ENCODE data around the gene PTPRN.
"Not testable (repeated sequence)": the region's sequence is repeated elsewhere in the genome, so short reads cannot be mapped to it uniquely, and the experiment has no call there.

PTPRN gene

DNA sequence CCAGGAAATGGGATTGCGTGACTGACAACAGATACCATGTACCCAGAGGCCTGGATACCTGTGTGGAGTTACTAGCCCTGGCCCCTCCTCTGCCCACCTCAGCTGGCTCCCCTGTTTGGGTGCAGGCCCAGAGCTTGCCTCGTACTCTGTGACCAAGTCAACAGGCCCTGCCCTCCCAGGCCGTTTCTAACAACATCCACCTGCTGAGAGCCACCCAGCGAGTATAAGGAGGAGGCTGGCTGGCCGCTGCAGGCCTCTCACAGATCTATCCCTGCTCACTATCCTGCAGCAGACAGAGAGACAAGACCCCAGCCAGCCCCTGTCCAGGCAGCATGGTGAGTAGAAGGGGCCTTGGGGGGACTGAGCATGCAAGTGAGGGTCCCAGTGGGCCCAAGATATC, 43.0 kb downstream of the PTPRN start:
- H3K4me3 ChIP-seq (ENCODE audit: low read length): no peak overlapping the region
- no peaks in the 10 kb centered on the region for H4K20me1 ChIP-seq (ENCODE audit: control insufficient read depth, insufficient read depth, low read depth, low read length)
- H3K9me2 ChIP-seq (replicated peaks; ENCODE audit: control insufficient read depth, low read length): no peaks in the 10 kb centered on the region
- no peaks in the 10 kb centered on the region for H3K36me3 ChIP-seq (ENCODE audit: control insufficient read depth, low read length)
- peaks cover 5% of the 10 kb centered on the region for H3K4me1 ChIP-seq (ENCODE audit: control insufficient read depth, low read length)
- H3K4me2 ChIP-seq (ENCODE audit: low read length): no peak overlapping the region
- H3F3A ChIP-seq (ENCODE audit: control insufficient read depth, insufficient read depth): no peaks in the 10 kb centered on the region
- no peak for TF ChIP-seq EZH2phosphoT487 (IDR thresholded peaks at IDR 0.05; ENCODE audit: borderline replicate concordance, low read length)
- TF ChIP-seq, protein P1, sequence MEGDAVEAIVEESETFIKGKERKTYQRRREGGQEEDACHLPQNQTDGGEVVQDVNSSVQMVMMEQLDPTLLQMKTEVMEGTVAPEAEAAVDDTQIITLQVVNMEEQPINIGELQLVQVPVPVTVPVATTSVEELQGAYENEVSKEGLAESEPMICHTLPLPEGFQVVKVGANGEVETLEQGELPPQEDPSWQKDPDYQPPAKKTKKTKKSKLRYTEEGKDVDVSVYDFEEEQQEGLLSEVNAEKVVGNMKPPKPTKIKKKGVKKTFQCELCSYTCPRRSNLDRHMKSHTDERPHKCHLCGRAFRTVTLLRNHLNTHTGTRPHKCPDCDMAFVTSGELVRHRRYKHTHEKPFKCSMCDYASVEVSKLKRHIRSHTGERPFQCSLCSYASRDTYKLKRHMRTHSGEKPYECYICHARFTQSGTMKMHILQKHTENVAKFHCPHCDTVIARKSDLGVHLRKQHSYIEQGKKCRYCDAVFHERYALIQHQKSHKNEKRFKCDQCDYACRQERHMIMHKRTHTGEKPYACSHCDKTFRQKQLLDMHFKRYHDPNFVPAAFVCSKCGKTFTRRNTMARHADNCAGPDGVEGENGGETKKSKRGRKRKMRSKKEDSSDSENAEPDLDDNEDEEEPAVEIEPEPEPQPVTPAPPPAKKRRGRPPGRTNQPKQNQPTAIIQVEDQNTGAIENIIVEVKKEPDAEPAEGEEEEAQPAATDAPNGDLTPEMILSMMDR (IDR thresholded peaks at IDR 0.05; ENCODE audit: low read depth, low read length, poor library complexity, severe bottlenecking): no peak
- H3K27ac ChIP-seq (ENCODE audit: low read depth, low read length): no peak overlapping the region
- H3K79me2 ChIP-seq (ENCODE audit: control insufficient read depth, low read length): no peaks in the 10 kb centered on the region
- 0 out of 2 replicates have a peak, but pooled peaks cover 3% of the 10 kb centered on the region for H3K27me3 ChIP-seq (ENCODE audit: control insufficient read depth, low read length)
- no peaks in the 10 kb centered on the region for H3K9me3 ChIP-seq (ENCODE audit: control insufficient read depth, insufficient read depth, low read length)

DNA sequence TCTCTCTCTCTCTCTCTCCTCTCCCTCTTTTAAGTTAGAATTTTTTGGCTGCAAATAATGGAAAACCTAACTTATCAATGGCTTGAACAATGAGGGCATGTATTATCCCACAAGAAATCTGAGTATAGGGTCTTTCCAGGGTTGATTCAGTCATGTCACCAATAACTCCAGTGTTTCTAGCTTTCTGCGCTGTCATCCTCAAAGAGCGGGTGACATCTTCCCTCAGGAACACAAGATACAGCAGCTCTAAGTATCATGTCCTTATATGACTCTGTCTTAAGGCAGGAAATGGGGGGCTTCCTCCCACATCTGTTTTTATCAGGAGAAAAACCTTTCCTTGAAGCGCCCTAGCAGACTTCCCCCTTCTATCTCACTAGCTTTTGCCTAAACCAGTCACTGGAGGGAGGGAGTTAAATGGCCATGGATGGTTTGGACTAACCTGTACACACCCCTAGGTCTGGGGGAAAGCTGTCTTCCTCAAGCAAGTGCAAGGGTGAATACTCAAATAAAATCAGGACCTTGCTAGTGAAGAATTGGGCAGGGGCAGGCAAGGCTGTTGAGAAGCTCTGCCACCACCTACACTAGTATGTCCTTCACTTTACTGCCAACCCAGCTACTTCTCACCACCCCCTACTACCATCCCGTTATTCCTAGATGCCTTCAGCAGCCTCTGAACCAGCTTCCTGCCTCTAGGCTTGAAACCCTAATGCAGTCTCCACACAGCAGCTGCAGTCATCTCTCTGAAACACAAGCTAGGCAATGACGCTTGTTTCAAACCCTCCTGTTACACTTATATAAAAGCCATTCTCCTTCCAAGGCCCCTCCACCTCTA, 48.0 kb downstream of the PTPRN start:
- Histone ChIP-seq H3F3A (ENCODE audit: control insufficient read depth, insufficient read depth) (0 out of 2 replicates have a peak, but pooled peaks cover under 1% of the 10 kb centered on the region), H3K27me3 (ENCODE audit: control insufficient read depth, low read length) (no peaks in the 10 kb centered on the region; the same call in 1 of the 2 replicates), H3K4me1 (ENCODE audit: control insufficient read depth, low read length) (peaks cover 8% of the 10 kb centered on the region), H3K4me3 (ENCODE audit: low read length) (no peak overlapping the region), H4K20me1 (ENCODE audit: control insufficient read depth, insufficient read depth, low read depth, low read length) (no peaks in the 10 kb centered on the region), H3K36me3 (ENCODE audit: control insufficient read depth, low read length) (no peaks in the 10 kb centered on the region), H3K79me2 (ENCODE audit: control insufficient read depth, low read length) (no peaks in the 10 kb centered on the region), H3K27ac (ENCODE audit: low read depth, low read length) (no peak overlapping the region), H3K9me3 (ENCODE audit: control insufficient read depth, insufficient read depth, low read length) (no peaks in the 10 kb centered on the region), H3K9me2 (replicated peaks; ENCODE audit: control insufficient read depth, low read length) (no peaks in the 10 kb centered on the region), H3K4me2 (ENCODE audit: low read length) (no peak overlapping the region)
- TF ChIP-seq EZH2phosphoT487 (IDR thresholded peaks at IDR 0.05; ENCODE audit: borderline replicate concordance, low read length): no peak
- TF ChIP-seq, protein P1 (IDR thresholded peaks at IDR 0.05; ENCODE audit: low read depth, low read length, poor library complexity, severe bottlenecking): no peak

DNA sequence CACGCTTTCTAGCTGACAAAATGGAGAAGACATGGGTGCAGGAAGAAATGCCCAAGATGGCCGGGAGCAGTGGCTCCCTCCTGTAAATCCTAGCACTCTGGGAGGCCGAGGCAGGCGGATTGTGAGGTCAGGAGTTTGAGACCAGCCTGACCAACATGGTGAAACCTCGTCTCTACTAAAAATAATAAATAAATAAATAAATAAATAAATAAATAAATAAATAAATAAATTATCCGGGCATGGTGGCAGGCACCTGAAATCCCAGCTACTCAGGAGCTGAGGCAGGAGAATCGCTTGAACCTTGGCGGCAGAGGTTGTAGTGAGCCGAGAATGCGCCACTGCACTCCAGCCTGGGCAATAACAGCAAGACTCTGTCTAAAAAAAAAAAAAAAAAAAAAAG, 50.3 kb downstream of the PTPRN start:
- H3K4me3 ChIP-seq (ENCODE audit: low read length); H4K20me1 ChIP-seq (ENCODE audit: control insufficient read depth, insufficient read depth, low read depth, low read length); H3K27ac ChIP-seq (ENCODE audit: low read depth, low read length); H3F3A ChIP-seq (ENCODE audit: control insufficient read depth, insufficient read depth); H3K36me3 ChIP-seq (ENCODE audit: control insufficient read depth, low read length); H3K79me2 ChIP-seq (ENCODE audit: control insufficient read depth, low read length); H3K9me3 ChIP-seq (ENCODE audit: control insufficient read depth, insufficient read depth, low read length); H3K9me2 ChIP-seq (replicated peaks; ENCODE audit: control insufficient read depth, low read length); H3K27me3 ChIP-seq (ENCODE audit: control insufficient read depth, low read length); H3K4me2 ChIP-seq (ENCODE audit: low read length): not testable (repeated sequence)
- H3K4me1 ChIP-seq (ENCODE audit: control insufficient read depth, low read length): peaks cover 26% of the 10 kb centered on the region

DNA sequence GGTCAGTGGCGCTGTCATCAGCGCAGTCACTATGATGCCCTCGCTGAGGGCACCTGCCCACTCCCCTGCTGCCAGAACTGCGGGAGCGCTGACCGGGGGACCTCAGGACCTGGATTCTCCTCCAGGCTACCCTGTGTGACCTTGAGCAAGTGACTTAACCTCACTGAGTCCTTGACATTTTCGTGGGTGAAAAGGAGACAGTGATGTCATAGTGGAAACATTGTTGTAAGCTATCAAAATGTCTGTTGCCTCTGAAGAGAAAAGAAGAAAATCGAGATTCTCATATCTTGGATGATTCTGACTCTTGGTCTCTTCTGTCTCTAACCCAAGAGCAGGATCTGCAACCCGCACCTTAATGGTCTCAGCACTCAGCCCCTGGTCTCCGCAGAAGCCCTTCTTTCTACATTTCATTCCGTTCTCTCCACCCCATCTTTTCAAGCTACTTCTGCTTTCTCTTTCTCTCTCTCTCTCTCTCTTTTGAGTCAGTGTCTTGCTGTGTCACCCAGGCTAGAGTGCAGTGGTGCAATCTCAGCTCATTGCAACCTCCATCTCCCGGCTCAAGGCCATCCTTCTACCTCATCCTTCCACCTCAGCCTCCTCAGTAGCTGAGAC, 54.5 kb downstream of the PTPRN start:
- Histone ChIP-seq H3K36me3 (ENCODE audit: control insufficient read depth, low read length) (peaks cover 29% of the 10 kb centered on the region), H3K79me2 (ENCODE audit: control insufficient read depth, low read length) (peaks cover 37% of the 10 kb centered on the region), H3K4me1 (ENCODE audit: control insufficient read depth, low read length) (peaks cover 48% of the 10 kb centered on the region), H3K9me2 (replicated peaks; ENCODE audit: control insufficient read depth, low read length) (no peaks in the 10 kb centered on the region), H3K4me3 (ENCODE audit: low read length) (peak overlapping the region; percentile 83), H3K4me2 (ENCODE audit: low read length) (peak overlapping the region; percentile 97), H3F3A (ENCODE audit: control insufficient read depth, insufficient read depth) (peaks cover 18% of the 10 kb centered on the region), H3K27me3 (ENCODE audit: control insufficient read depth, low read length) (peaks cover 6% of the 10 kb centered on the region), H4K20me1 (ENCODE audit: control insufficient read depth, insufficient read depth, low read depth, low read length) (peaks cover 7% of the 10 kb centered on the region; the same call in 1 of the 2 replicates), H3K9me3 (ENCODE audit: control insufficient read depth, insufficient read depth, low read length) (no peaks in the 10 kb centered on the region), H3K27ac (ENCODE audit: low read depth, low read length) (peak overlapping the region; percentile 25; the same call in 1 of the 2 replicates)
- TF ChIP-seq, protein P1 (IDR thresholded peaks at IDR 0.05; ENCODE audit: low read depth, low read length, poor library complexity, severe bottlenecking): no peak
- TF ChIP-seq EZH2phosphoT487 (IDR thresholded peaks at IDR 0.05; ENCODE audit: borderline replicate concordance, low read length): no peak
